GM19468 (cell line): ENCODE measurements around the gene LYRM7.
"Not testable (repeated sequence)": the region's sequence is repeated elsewhere in the genome, so short reads cannot be mapped to it uniquely, and the experiment has no call there.

Experiments
- ATAC-seq: cut with Tn5 transposase; IDR thresholded peaks from one replicate; pipeline ENCODE4 v1.9.1; 2021; ENCODE audit warnings: mild to moderate bottlenecking, moderate library complexity, moderate number of reproducible peaks; ENCODE audit not compliant: unreplicated experiment; ENCODE audit errors: extremely low read depth

Gene LYRM7

GRCh38 chr5:131170540-131171275, at the start of gene LYRM7:
Gene LYRM7 (plus strand): TSS chr5:131170944. CDS start chr5:131171021, 77 bp downstream.
- ATAC-seq: peak; percentile 98

- not testable (repeated sequence) for ATAC-seq
Measured at GRCh38 chr5:131127244-131127643, 43.5 kb upstream of the LYRM7 start.

GRCh38 chr5:131129306-131129705, 41.4 kb upstream of the LYRM7 start:
- no peak for ATAC-seq

GRCh38 chr5:131133091-131133490, 37.7 kb upstream of the LYRM7 start:
- not testable (repeated sequence) for ATAC-seq

- ATAC-seq: not testable (repeated sequence)
Measured at GRCh38 chr5:131138406-131138805, 32.3 kb upstream of the LYRM7 start.

- no peak for ATAC-seq
Measured at GRCh38 chr5:131139321-131139720, 31.4 kb upstream of the LYRM7 start.

- no peak for ATAC-seq
Measured at GRCh38 chr5:131142970-131143617, 27.6 kb upstream of the LYRM7 start.

GRCh38 chr5:131147258-131147657, 23.5 kb upstream of the LYRM7 start:
- no peak for ATAC-seq

GRCh38 chr5:131148835-131149234, 21.9 kb upstream of the LYRM7 start:
- ATAC-seq: no peak

- ATAC-seq: no peak
Measured at GRCh38 chr5:131150408-131150807, 20.3 kb upstream of the LYRM7 start.

GRCh38 chr5:131151216-131151615, 19.5 kb upstream of the LYRM7 start:
- ATAC-seq: no peak

GRCh38 chr5:131156385-131156784, 14.4 kb upstream of the LYRM7 start:
- ATAC-seq: no peak

GRCh38 chr5:131156957-131157356, 13.8 kb upstream of the LYRM7 start:
- no peak for ATAC-seq

GRCh38 chr5:131160134-131160533, 10.6 kb upstream of the LYRM7 start:
- ATAC-seq: no peak

- ATAC-seq: no peak
Measured at GRCh38 chr5:131163276-131164119, 7.2 kb upstream of the LYRM7 start.

- ATAC-seq: peak; percentile 33
Measured at GRCh38 chr5:131164191-131165118, 6.3 kb upstream of the LYRM7 start.

- peak; percentile 84 for ATAC-seq
Measured at GRCh38 chr5:131165119-131165727, 5.5 kb upstream of the LYRM7 start, which contains the start of gene HINT1. Gene HINT1 (minus strand): TSS chr5:131165256. CDS start chr5:131165205, 51 bp downstream.

- no peak for ATAC-seq
Measured at GRCh38 chr5:131167615-131168014, 3.1 kb upstream of the LYRM7 start.

GRCh38 chr5:131169810-131170539, 769 bp upstream of the LYRM7 start:
- no peak for ATAC-seq
